G401.6 (cell line): ENCODE data around the gene MOB3A.

Experiments
- FAIRE-seq: peaks from 2 replicates; lab custom pipeline; 2012; peaks lifted over from hg19 to GRCh38; lab: Jason Lieb, UNC

The MOB3A gene

DNA sequence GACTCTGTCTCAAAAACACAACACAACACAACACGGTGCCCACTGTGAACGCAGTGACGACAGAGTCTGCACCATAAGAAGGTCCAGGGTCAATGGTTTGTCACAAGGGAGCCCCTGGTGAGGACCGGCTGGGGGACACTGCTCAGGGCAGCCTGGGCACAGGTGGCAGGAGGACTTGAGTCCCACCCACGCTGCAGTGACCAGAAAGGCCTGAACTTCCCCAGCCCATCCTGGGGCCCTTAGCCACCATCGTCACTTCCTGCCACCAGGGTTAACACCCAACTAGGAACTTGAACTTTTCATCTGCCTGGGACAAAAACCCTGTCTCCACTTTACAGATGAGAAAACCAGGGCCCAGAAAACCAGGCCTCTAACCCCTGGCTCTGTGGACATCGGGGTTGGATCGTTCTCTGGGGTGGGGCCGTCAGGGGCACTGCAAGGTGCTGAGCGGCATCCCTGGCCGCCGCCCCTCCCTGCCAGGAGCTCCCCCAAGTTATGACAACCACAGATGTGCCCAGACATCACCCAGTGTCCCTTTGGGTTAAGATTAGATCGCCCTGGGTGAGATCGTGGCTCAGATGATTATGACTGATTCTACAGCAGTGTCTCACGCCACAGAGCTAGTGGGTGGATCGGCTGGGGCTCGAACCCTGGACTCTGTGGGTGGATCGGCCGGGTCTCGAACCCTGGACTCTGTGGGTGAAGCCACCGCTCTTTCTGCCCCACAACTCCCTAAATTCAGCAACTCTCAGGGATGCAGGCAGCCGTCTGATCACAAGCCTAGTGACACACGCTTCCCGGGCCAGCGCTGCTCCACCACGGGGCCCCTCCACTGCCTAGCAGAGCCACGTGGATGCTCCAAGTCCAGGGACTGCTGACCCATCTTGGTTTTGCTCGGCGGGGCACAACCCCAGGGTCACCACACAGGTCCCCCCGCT lies 14.0 kb downstream of the MOB3A start:
- no peak for FAIRE-seq

DNA sequence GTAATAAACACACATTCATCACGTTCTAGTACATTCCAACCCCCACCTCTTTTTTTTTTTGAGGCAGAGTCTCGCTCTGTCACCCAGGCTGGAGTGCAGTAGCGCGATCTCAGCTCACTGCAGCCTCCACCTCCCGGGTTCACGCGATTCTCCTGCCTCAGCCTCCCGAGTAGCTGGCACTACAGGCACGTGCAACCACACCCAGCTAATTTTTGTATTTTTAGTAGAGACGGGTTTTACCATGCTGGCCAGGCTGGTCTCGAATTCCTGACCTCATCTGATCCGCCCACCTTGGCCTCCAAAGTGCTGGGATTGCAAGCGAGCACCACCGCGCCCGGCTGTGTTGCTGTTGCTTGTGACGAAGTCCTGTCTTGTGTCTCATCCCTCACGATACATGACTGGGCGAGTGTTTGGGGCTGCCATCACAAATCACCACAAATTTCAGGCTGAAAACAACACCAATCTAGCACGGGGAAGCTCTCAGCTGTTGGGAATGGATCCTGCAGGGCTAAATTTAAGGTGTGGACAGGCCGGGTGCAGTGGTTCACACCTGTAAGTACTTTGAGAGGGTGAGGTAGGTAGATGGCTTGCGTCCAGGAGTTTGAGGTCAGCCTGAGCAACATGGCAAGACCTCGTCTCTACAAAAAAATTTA lies 15.7 kb downstream of the MOB3A start:
- no peak for FAIRE-seq

DNA sequence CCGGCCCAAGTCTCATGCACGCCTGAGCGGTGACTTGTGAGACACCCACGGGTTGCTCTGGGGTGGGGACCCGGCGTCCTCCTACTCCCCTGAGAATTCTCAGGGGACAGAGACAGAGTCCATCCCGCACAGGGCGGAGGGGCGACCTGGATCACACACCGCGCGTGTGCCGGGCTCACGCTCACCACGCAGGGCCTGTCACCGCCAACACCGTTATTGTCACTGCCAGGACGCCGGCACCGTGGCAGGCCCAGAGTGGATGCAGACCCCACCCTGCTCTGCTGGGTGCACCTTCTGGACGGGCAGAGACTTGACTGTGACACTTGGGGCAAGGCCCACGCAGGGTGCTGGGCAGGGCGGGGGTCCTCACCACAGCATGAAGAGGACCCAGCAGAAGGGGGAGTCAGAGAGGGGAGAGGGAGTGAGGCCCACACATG lies 16.2 kb downstream of the MOB3A start:
- FAIRE-seq, result no peak

GRCh38 chr19:2079076-2079864 lies 16.9 kb downstream of the MOB3A start:
- no peak for FAIRE-seq

DNA sequence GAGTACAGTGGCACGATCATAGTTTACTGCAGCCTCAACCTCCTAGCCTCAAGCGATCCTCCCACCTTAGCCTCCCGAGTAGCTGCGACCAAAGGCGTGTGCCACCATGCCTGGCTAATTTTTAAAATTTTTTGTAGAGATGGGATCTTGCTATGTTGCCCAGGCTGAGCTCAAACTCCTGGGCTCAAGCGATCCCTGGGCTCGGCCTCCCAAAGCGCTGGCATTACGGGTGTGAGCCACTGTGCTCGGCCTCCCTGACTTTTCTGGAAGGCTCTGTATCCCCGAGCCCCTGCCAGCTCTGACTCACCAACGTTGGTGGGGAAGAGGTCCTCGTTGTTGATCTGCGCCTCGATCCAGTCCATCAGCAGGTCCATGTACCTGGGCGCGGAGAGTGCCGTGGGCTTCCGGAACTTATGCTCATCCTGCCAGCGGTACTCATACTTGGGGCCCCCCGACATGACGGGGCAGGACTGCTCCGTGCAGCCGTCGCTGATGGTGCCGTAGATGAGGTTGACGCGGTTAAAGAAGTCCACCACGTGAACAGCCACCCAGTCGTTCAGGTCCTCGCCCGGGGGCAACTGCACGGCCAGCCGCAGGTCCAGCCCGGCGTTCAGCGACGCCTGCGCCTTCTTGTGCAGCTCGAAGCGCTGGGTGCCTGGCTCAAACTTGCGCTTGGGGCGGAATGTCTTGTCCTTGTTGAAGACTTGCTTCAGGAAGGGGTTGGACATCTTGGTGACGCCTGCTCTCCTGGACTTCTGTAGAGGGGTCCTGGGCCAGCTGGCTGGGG lies 18.1 kb downstream of the MOB3A start:
- FAIRE-seq, result no peak

- no peak for FAIRE-seq
Measured at GRCh38 chr19:2077398-2077797, 18.7 kb downstream of the MOB3A start.

- FAIRE-seq, result no peak
Measured at GRCh38 chr19:2076526-2076944, 19.6 kb downstream of the MOB3A start.

DNA sequence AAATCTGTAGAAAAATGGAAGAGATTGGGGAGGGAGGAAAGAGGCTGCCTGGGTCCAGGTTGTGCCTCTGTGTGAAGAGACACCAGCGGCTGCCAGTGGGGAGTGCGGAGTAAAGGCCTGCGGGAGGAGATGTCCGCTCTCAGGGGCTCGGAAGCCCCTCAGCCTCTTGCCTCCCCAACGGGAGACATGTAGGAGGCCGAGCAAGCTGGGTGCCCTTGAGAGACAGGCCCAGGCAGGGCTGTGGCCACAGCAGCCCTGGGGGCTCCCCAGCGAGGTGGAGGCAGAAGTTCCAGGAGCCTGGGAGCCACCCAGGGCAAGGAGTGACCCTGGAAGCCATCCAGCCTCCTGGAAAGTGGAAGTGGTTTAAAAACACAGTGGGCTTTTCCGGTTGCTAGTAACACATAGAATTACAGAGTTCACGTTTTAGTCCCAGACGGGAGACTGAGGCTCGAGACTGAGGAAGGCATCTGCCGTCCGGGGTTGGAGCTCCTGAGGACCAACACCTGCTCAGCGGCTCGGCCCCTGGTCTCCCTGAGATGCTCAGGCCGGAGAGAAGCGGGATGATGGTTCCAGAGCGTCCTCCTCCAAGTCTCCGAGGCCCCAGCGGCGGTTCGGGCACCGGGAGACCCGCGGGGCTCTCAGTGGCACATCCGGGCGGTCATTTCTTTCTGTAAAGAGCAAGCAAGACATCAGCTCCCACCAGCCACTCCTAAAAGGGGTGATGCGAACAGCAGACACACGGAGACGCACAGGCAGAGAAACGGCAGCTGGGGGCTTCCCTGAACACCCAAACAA lies 23.2 kb downstream of the MOB3A start:
- no peak for FAIRE-seq

GRCh38 chr19:2070986-2071673 lies 25.0 kb downstream of the MOB3A start:
- FAIRE-seq, result no peak

GRCh38 chr19:2070436-2070827 lies 25.7 kb downstream of the MOB3A start:
- FAIRE-seq, result no peak

DNA sequence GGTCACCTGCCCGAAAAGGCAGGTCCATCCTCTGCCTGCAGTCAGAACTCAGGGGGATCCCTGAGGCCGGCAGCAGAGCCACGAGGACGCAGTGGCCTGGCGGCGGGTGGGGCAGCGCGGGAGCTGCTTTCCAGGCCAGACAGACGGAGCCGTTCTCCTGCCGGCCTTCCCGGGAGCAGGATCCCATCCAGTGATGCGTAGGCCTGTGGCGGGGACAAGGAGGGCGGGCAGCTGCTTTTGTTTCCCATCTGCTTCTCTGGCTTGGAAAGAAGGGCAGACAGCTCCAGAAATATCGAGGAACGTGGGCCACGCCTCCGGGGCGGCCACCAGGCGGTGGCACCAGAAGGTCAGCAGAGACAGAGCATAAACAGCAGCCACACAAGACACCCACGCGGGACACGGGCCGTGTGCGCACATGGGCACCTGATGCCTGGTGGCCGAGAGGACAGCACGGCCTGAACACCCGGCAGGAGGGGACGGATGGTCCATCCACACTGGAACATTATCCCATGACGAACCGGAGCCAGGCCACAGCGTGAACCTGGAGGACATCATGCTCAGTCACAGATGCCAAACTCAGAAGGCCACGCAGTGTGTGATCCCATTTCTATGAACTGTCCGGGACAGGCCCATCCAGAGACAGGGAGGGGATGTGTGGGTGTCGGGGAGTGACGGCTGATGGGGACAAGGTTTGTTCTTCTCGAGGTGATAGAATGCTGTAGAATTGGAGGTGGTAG lies 31.2 kb downstream of the MOB3A start:
- no peak for FAIRE-seq

DNA sequence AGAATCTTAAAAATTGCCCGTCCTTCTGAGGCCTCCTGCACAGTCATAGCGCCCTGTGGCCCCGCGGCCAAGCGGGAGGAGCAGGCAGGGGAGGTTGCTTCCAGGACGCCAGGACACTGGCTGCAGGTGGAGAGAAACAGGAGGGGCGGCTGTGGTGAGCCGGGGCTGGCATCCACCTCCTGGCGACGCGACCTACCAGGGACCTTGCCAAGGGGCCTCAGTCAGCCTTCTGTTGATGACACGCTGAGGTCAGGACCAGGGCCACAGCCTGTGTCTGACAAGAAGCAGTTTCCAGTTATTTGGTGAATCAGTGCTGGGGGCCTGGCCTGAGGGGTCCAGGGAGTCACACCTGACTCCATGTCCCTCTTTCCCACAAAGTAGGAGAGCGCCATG lies 31.7 kb downstream of the MOB3A start:
- FAIRE-seq, result no peak

GRCh38 chr19:2063824-2064223 lies 32.3 kb downstream of the MOB3A start:
- no peak for FAIRE-seq

GRCh38 chr19:2062770-2063169 lies 33.4 kb downstream of the MOB3A start:
- no peak for FAIRE-seq

DNA sequence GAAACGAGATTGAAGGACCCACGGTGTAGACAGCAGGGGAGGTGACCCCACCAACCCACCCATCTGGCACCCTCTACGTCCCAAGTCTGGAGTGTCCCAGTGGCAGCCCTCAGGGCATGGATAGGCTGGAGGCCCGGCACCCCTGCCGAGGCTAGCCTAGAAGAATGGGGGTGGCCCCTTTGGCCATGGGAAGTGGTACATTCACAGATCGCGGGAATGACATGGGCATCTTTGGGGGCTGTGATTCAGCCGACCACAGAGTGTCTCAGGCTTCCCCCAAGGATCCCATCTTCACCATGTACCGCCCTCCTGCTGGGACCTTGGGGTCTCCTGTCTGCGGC lies 33.8 kb downstream of the MOB3A start:
- no peak for FAIRE-seq

DNA sequence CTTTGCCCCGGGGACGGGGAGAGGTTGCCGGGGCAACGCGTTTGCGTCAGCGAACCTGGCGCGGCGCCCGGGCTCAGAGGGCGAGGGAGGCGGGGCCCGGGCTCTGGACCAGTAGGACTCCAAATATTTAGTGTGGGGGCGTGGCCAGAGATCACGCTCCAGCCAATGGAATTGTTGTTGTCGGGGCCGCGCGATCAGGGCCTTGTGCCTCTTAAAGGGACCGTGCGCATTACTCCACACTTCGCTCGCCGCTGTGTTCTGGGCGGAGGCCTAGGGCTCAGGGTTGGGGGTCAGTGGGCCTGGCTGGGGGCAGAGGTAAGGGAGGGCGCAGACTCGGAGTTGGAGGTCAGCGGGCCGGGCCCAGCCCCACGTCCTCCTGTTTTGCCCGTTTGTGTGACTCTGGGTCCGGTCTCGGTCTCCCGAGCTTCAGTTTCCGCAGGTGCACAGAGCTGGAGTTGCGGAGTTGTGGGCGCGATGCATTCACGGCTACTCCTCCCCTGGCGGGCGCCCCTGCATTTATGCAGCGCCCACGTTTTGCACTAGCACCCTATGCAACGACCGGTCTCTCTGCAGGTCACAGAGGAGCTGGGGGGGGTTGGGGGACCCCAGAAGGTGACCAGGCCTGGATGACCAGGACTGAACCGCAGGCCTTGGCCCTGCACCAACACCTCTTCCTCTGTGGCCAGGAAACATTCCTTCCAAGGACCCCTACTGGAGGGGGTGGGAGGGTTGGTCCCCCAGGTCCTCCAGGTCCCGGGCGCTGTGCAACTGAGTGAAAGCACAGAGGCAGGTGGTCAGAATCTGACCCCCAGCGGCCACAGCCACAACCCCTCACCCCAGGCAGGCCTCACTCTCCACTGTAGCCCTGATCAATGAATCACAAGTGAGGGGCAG lies 34.4 kb downstream of the MOB3A start:
- peak; percentile 97 for FAIRE-seq

- no peak for FAIRE-seq
Measured at GRCh38 chr19:2060884-2061494, 35.1 kb downstream of the MOB3A start.

GRCh38 chr19:2059422-2060201 lies 36.5 kb downstream of the MOB3A start:
- FAIRE-seq, result no peak
